WI38 (cell line): ENCODE data around the gene UBE2J1.

Source experiments
- H3K4me3 ChIP-seq: 2 replicates; pipeline ENCODE4 v1.5.1; 2011; ENCODE audit warnings: low read depth, mild to moderate bottlenecking, control low read depth, low read length
- TF ChIP-seq, protein P1 (sequence below): IDR thresholded peaks from 2 replicates; pipeline ENCODE4 v1.5.1; 2012; ENCODE audit warnings: low read depth, mild to moderate bottlenecking, control low read depth, low read length

Gene UBE2J1

GRCh38 chr6:89287351-89288028, 65.0 kb downstream of the UBE2J1 start:
- TF ChIP-seq, protein P1, sequence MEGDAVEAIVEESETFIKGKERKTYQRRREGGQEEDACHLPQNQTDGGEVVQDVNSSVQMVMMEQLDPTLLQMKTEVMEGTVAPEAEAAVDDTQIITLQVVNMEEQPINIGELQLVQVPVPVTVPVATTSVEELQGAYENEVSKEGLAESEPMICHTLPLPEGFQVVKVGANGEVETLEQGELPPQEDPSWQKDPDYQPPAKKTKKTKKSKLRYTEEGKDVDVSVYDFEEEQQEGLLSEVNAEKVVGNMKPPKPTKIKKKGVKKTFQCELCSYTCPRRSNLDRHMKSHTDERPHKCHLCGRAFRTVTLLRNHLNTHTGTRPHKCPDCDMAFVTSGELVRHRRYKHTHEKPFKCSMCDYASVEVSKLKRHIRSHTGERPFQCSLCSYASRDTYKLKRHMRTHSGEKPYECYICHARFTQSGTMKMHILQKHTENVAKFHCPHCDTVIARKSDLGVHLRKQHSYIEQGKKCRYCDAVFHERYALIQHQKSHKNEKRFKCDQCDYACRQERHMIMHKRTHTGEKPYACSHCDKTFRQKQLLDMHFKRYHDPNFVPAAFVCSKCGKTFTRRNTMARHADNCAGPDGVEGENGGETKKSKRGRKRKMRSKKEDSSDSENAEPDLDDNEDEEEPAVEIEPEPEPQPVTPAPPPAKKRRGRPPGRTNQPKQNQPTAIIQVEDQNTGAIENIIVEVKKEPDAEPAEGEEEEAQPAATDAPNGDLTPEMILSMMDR, result no peak
- no peak overlapping the region for H3K4me3 ChIP-seq

DNA sequence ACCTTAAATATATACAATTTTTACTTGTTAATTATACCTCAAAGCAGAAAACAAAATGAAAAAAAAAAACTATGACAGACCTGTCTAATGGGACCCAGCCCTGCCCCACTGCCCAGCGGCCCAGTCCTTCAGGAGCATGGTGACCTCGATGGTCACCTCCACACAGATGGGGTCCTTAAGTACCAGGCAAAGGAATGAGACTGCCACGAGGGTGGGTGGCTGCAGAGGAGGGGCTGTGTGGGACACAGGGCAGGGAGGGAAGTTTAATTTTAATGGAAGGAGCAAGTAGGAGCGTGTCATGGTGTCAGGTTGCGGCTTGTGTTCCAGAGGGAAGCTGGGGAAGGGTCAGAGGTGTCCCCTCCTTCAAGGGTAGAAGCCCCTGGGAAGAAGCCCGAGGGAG, 66.0 kb downstream of the UBE2J1 start:
- no peak overlapping the region for H3K4me3 ChIP-seq
- TF ChIP-seq, protein P1, result no peak

DNA sequence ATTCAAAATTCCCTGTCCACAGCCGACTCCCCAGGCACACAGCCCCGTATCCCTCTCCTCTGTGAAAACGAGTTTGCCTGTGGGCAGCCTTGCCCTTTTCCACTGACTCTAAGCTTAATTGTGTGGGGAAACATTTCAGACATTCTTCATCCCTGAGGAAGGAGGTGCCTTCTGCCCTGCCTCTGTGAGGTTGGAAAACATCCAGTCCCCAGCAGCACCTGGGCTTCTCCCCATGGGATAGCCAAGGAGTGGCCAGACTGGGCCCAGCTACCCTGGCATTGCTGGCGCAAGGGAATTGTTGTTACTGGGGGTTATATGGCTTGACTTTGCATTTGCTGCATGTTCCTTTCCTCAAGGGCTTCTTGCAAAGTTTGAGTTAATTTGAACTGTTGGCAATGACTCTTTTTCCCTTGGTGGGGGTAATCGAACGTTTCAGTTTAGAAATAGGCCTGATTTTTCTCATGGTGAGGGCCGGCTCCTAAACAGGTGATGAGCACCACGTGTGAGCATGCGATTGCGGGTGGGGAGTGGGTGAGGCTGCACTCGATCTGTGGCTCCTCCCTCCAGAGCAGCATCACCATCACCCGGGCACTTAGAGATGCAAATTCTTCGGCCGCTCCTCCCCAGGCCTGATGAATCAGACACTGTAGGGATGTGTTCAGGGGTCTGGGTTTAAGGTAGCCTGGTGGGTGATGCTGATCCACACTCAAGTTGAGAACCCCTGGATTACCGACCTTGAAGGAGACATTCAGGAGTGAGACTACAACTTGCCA, 67.4 kb downstream of the UBE2J1 start:
- H3K4me3 ChIP-seq, result no peak overlapping the region
- TF ChIP-seq, protein P1, result no peak

GRCh38 chr6:89284081-89284480, 68.4 kb downstream of the UBE2J1 start:
- no peak overlapping the region for H3K4me3 ChIP-seq
- TF ChIP-seq, protein P1, result no peak

DNA sequence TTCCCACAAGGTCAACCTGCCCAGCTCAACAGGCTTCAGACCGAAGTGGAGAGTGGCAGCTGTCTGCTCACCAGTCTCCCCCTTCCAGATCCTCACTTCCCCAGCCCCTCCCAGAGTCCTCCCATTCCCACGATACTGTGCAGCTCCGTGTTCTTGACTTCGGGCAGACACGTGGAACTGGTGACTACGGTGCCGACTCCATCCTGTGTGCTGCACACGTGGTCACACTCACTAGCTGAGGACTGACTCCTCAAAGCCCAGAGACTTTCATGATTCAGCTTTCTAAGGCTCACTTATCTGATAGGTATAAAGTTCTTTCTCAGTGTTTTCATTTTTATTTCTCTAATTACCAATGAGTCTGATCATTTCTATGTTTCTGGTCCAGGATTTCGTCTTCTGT, 69.8 kb downstream of the UBE2J1 start:
- H3K4me3 ChIP-seq, result no peak overlapping the region
- TF ChIP-seq, protein P1, result no peak

DNA sequence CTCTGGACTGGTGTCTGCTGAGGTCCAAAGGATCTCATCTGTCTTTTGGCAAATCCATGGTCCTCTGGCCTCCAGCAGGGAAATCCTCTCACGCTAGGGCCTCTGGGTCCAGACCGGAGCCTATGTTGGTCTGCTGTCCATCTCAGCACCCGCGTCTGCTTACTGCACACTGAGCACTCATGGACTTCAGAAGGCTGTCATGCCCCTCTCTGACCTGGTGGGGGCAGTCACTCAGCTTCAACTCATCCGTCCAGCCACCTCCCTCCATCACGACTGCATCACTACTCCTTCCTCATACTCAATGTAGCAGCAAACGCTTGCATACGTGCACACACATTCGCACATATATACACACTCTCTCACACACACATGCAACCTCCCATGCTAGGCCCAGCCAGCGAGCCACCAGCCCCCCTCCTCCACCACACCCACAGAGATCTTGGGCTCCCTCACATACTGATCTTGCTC, 70.7 kb downstream of the UBE2J1 start:
- H3K4me3 ChIP-seq, result no peak overlapping the region
- TF ChIP-seq, protein P1, result peak; percentile 66

DNA sequence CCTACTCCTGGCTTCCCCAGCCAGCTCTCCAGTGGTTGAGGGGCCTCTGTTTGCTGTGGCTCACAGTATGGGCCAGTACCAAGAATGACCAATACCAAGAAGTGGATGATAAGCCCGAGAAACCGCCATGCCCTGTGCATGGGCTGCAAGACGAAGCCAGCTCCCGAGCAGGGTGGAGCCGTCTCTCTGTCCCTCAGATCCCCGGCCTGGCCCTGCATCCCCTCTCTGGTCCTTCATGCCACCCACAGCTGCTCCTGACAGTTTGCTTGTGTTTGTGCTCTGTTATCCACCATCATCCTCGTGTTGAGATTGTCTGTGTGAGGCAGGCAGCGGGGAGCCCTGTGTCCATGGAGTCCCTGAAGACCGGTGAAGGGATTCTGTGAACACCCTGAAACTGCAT, 73.6 kb downstream of the UBE2J1 start:
- TF ChIP-seq, protein P1, result no peak
- H3K4me3 ChIP-seq, result no peak overlapping the region
